Endothelial cell of umbilical vein (primary cell): Measurements from ENCODE around the gene KIF21B. TPM values are rescaled to one million over a fixed set of nuclear protein-coding genes. Genes with fewer than 3 reads are reported as not detected.

Source experiments
- BruUV-seq: library from RNA; stranded (reverse); fragments of 400-500 nt; replicated peaks from 2 replicates; lab custom pipeline; 2021; lab: Mats Ljungman, UMichigan
- CTCF ChIA-PET: fragments of 300-600, 350-600 bp; sonication (Branson Sonifier 250); formaldehyde crosslinking; loops from one replicate; lab custom pipeline; 2021; ENCODE audit warnings: antibody characterized with exemption, inconsistent platforms; lab: Charles Lee
- POLR2A ChIA-PET: fragments of 300-600, 350-600 bp; sonication (Branson Sonifier 250); formaldehyde crosslinking; loops from one replicate; lab custom pipeline; 2021; ENCODE audit warnings: antibody characterized with exemption, inconsistent platforms; lab: Charles Lee
- DNase-seq: peaks from one replicate; pipeline ENCODE4 v3.0.0-alpha.2; 2011; ENCODE audit warnings: low read depth, low spot score
- FAIRE-seq: peaks from 2 replicates; lab custom pipeline; 2011; peaks lifted over from hg19 to GRCh38; lab: Jason Lieb, UNC
- H2AFZ ChIP-seq: 2 replicates; pipeline ENCODE4 v1.6.0; 2012; ENCODE audit warnings: low read depth, low read length, control low read depth, inconsistent platforms
- H3K27ac ChIP-seq: 2 replicates; pipeline ENCODE4 v1.5.1; 2011; ENCODE audit warnings: low read depth, mild to moderate bottlenecking, control low read depth, low read length, moderate library complexity; ENCODE audit not compliant: insufficient read depth
- H3K27me3 ChIP-seq, 2 experiments: 2 replicates each; pipeline versions ENCODE4 v1.6.0 to v1.6.1; 2011; ENCODE audit warnings: low read length in 2 of 2, mixed read lengths in 1 of 2; ENCODE audit not compliant: control insufficient read depth in 2 of 2, insufficient read depth in 2 of 2
- H3K36me3 ChIP-seq, 2 experiments: 2 replicates in 1 of 2; 3 replicates in 1 of 2; pipeline ENCODE4 v1.5.1; 2011; ENCODE audit warnings: low read length in 2 of 2, mild to moderate bottlenecking in 1 of 2, moderate library complexity in 1 of 2; ENCODE audit not compliant: control insufficient read depth in 2 of 2, insufficient read depth in 2 of 2; ENCODE audit errors: extremely low read depth in 1 of 2
- H3K4me1 ChIP-seq: 3 replicates; pipeline ENCODE4 v1.5.1; 2011; ENCODE audit warnings: mild to moderate bottlenecking, low read length; ENCODE audit not compliant: control insufficient read depth, insufficient read depth; ENCODE audit errors: extremely low read depth
- H3K4me2 ChIP-seq: 2 replicates; pipeline ENCODE4 v1.6.1; 2011; ENCODE audit warnings: low read length, control low read depth, mixed read lengths; ENCODE audit not compliant: insufficient read depth
- H3K4me3 ChIP-seq, 3 experiments: fragments of 200-600 bp in 1 of 3; sonication (generic), shearing (Covaris generic) in 1 of 3; replicated peaks in 1 of 3; 2 replicates each; pipeline ENCODE4 v1.5.1; 2011 to 2016; ENCODE audit warnings: control low read depth in 3 of 3, low read length in 3 of 3, mild to moderate bottlenecking in 2 of 3, inconsistent platforms in 1 of 3, low read depth in 1 of 3, moderate library complexity in 1 of 3; ENCODE audit not compliant: insufficient read depth in 1 of 3
- H3K79me2 ChIP-seq: 2 replicates; pipeline ENCODE4 v1.6.0; 2012; ENCODE audit warnings: low read length, inconsistent platforms; ENCODE audit not compliant: control insufficient read depth, insufficient read depth
- H3K9ac ChIP-seq: replicated peaks from 2 replicates; pipeline ENCODE3; 2011; ENCODE audit warnings: low read length, control low read depth; ENCODE audit not compliant: insufficient read depth; ENCODE audit errors: extremely low read depth
- H3K9me1 ChIP-seq: replicated peaks from 3 replicates; pipeline ENCODE4 v1.6.0; 2011; ENCODE audit warnings: mild to moderate bottlenecking, low read length; ENCODE audit not compliant: control insufficient read depth, insufficient read depth; ENCODE audit errors: extremely low read depth
- H3K9me3 ChIP-seq: replicated peaks from 2 replicates; pipeline ENCODE4 v1.5.1; 2012; ENCODE audit warnings: low read length, inconsistent platforms; ENCODE audit not compliant: control insufficient read depth, insufficient read depth
- H4K20me1 ChIP-seq: replicated peaks from 2 replicates; pipeline ENCODE3; 2011; ENCODE audit warnings: mild to moderate bottlenecking, low read length; ENCODE audit not compliant: control insufficient read depth, insufficient read depth; ENCODE audit errors: extremely low read depth
- CTCF ChIP-seq, 2 donors: IDR thresholded peaks; 1 replicate in 1 of 2; 2 replicates in 1 of 2; pipeline ENCODE4 v1.5.1; 2011; ENCODE audit warnings: low read length in 2 of 2, mild to moderate bottlenecking in 2 of 2, moderate library complexity in 2 of 2, control low read depth in 1 of 2, inconsistent platforms in 1 of 2, low read depth in 1 of 2; ENCODE audit not compliant: insufficient read depth in 1 of 2; ENCODE audit errors: extremely low read depth in 1 of 2
- FOS ChIP-seq: IDR thresholded peaks from 2 replicates; pipeline ENCODE4 v1.6.1; 2011; ENCODE audit warnings: mild to moderate bottlenecking, low read length, moderate library complexity, borderline replicate concordance; ENCODE audit not compliant: insufficient read depth
- GATA2 ChIP-seq: IDR thresholded peaks from 2 replicates; pipeline ENCODE4 v1.7.0; 2011; ENCODE audit warnings: low read depth, mild to moderate bottlenecking, moderate library complexity, mixed read lengths, low read length; ENCODE audit not compliant: insufficient read length, insufficient read depth
- JUN ChIP-seq: IDR thresholded peaks from 2 replicates; pipeline ENCODE4 v1.6.1; 2011; ENCODE audit warnings: borderline replicate concordance, low read depth; ENCODE audit not compliant: insufficient read length, insufficient read depth
- MAX ChIP-seq: IDR thresholded peaks from 2 replicates; pipeline ENCODE4 v1.6.1; 2011; ENCODE audit not compliant: insufficient read depth, insufficient read length
- POLR2A ChIP-seq: IDR thresholded peaks from 2 replicates; pipeline ENCODE4 v1.6.1; 2012; ENCODE audit warnings: low read depth, mild to moderate bottlenecking, control low read depth, low read length
- POLR2AphosphoS5 ChIP-seq: IDR thresholded peaks from 2 replicates; pipeline ENCODE4 v1.6.1; 2012; ENCODE audit warnings: low read depth, mild to moderate bottlenecking, control low read depth, low read length, moderate library complexity; ENCODE audit not compliant: insufficient read depth
- dilution Hi-C: fragments of 300-500 bp; cut with MboI; formaldehyde crosslinking; loops from one replicate; pipeline ENCODE4 v1.15.0; 2019; ENCODE audit warnings: low sequenced_read_pairs; ENCODE audit not compliant: extremely low pct_ligation_motif_present
- intact Hi-C: fragments of 100-400 bp; cut with micrococcal nuclease; formaldehyde crosslinking; loops from one replicate; pipeline ENCODE4 v1.10.0; 2022
- polyA plus RNA-seq, 4 experiments: library from polyadenylated mRNA; depleted of rRNA in 3 of 4; stranded (reverse) in 3 of 4; unstranded in 1 of 4; fragments of >200 nt; gene quantifications; 2 replicates each; pipeline versions ENCODE4 v1.2.1 to v1.2.3, GENCODE V29; 2011 to 2012; ENCODE audit warnings: missing spikeins in 1 of 4
- total RNA-seq: library from RNA; stranded (reverse); gene quantifications from 2 replicates; pipeline ENCODE4 v1.2.3, GENCODE V29; 2021

The KIF21B gene
- total and polyA plus RNA-seq, 2 donors (not counting 3 experiments of a cell fraction or from before 2014, with no cell fraction given): 1.9 to 4.4 TPM

GRCh38 chr1:201026234-201026633 is 2.7 kb upstream of the KIF21B start:
- no peak for TF ChIP-seq FOS
- no peak for TF ChIP-seq POLR2AphosphoS5
- no peak for TF ChIP-seq GATA2
- no peak for TF ChIP-seq POLR2A
- TF ChIP-seq MAX: no peak
- no peak for TF ChIP-seq JUN
- Histone ChIP-seq H3K9me1 (no peaks in the 10 kb centered on the region), H3K79me2 (no peaks in the 10 kb centered on the region), H3K9ac (no peak overlapping the region), H3K27ac (no peak overlapping the region), H3K36me3 (no peaks in the 10 kb centered on the region), H3K4me2 (no peak overlapping the region), H3K27me3 (no peaks in the 10 kb centered on the region), H3K4me1 (peaks cover 35% of the 10 kb centered on the region), H3K9me3 (no peaks in the 10 kb centered on the region), H2AFZ (no peak overlapping the region), H3K4me3 (no peak overlapping the region), H4K20me1 (no peaks in the 10 kb centered on the region)
- POLR2A ChIA-PET: interaction anchor here (0.5 kb wide), 1 partner anchor 363 kb away, joined by 9 read pairs; no protein-coding TSS in a partner anchor
- dilution Hi-C loops: no loop called here
- intact Hi-C loops: loop anchor here (5.0 kb wide), 1 partner anchor 404 kb away; the partner anchor contains the start of gene KIF14
- no TSS peak for BruUV-seq
- no peak for FAIRE-seq
- no peak for DNase-seq
- CTCF ChIA-PET: interaction anchor here (0.6 to 7.0 kb wide), 12 partner anchors 8 to 661 kb away, joined by 4 to 94 read pairs (median 11); no protein-coding TSS in a partner anchor

GRCh38 chr1:201025571-201026002 is 2.1 kb upstream of the KIF21B start:
- FAIRE-seq (peak; percentile 89), DNase-seq (peak; percentile 47)
- Histone ChIP-seq H3K27me3 (no peaks in the 10 kb centered on the region), H3K4me3 (no peak overlapping the region), H2AFZ (no peak overlapping the region), H3K79me2 (no peaks in the 10 kb centered on the region), H3K9ac (no peak overlapping the region), H3K27ac (no peak overlapping the region), H3K4me1 (peaks cover 35% of the 10 kb centered on the region), H3K36me3 (no peaks in the 10 kb centered on the region), H3K4me2 (no peak overlapping the region), H3K9me1 (no peaks in the 10 kb centered on the region), H3K9me3 (no peaks in the 10 kb centered on the region), H4K20me1 (no peaks in the 10 kb centered on the region)
- ChIA-PET POLR2A (interaction anchor here (0.5 kb wide), 1 partner anchor 363 kb away, joined by 9 read pairs; no protein-coding TSS in a partner anchor), CTCF (interaction anchor here (0.7 to 7.0 kb wide), 16 partner anchors 9 to 94 kb away, joined by 3 to 94 read pairs (median 9); no protein-coding TSS in a partner anchor)
- dilution Hi-C loops (no loop called here), intact Hi-C loops (loop anchor here (1.0 to 5.0 kb wide), 2 partner anchors 18 to 403 kb away; partner anchors contain the start of gene KIF14)
- peak; percentile 74 for TF ChIP-seq FOS
- peak; percentile 34 to 57 for TF ChIP-seq CTCF (IDR thresholded peaks at IDR 0.05; ENCODE audit: extremely low read depth in 1 of 2, insufficient read depth in 1 of 2, low read depth in 1 of 2, low read length in 2 of 2)
- TF ChIP-seq POLR2AphosphoS5: peak; percentile 40
- no peak for TF ChIP-seq GATA2
- TF ChIP-seq JUN: no peak
- BruUV-seq: no TSS peak
